Neural progenitor cell (in vitro differentiated cells): ENCODE results near the gene KLHL28. TPM values are rescaled to one million over a fixed set of nuclear protein-coding genes. Genes with fewer than 3 reads are reported as not detected.

Experiments used
- DNase-seq: peaks from one replicate; pipeline ENCODE4 v3.0.0-alpha.2; 2016; ENCODE audit warnings: low spot score
- H2AFZ ChIP-seq: fragments of 200-600 bp; sonication (generic); replicated peaks from 2 replicates; pipeline ENCODE4 v1.6.1; 2016; ENCODE audit warnings: antibody characterized with exemption
- H3F3A ChIP-seq: fragments of 200-600 bp; sonication (generic); 2 replicates; pipeline ENCODE4 v1.6.1; 2016; ENCODE audit warnings: antibody characterized with exemption, low read depth
- H3K27ac ChIP-seq: fragments of 200-600 bp; sonication (generic); 2 replicates; pipeline ENCODE4 v1.5.1; 2016; ENCODE audit warnings: mild to moderate bottlenecking
- H3K27me3 ChIP-seq: fragments of 200-600 bp; sonication (generic); 2 replicates; pipeline ENCODE4 v1.6.1; 2016; ENCODE audit warnings: mild to moderate bottlenecking, moderate library complexity
- H3K36me3 ChIP-seq: fragments of 200-600 bp; sonication (generic); 2 replicates; pipeline ENCODE4 v1.5.1; 2016
- H3K4me1 ChIP-seq: fragments of 200-600 bp; sonication (generic); 2 replicates; pipeline ENCODE4 v1.6.1; 2016; ENCODE audit warnings: mixed run types
- H3K4me2 ChIP-seq: fragments of 200-600 bp; sonication (generic); 2 replicates; pipeline ENCODE4 v1.6.1; 2016
- H3K4me3 ChIP-seq: fragments of 200-600 bp; sonication (generic); 2 replicates; pipeline ENCODE4 v1.5.1; 2016
- H3K79me2 ChIP-seq: fragments of 200-600 bp; sonication (generic); 2 replicates; pipeline ENCODE4 v1.6.1; 2016; ENCODE audit warnings: low read depth
- H3K9ac ChIP-seq: fragments of 200-600 bp; sonication (generic); 2 replicates; pipeline ENCODE4 v1.6.1; 2016
- H3K9me3 ChIP-seq: fragments of 200-600 bp; sonication (generic); 2 replicates; pipeline ENCODE4 v1.5.1; 2016; ENCODE audit warnings: low read depth
- H4K20me1 ChIP-seq: fragments of 200-600 bp; sonication (generic); 2 replicates; pipeline ENCODE4 v1.6.1; 2016; ENCODE audit warnings: low read depth
- H3K27ac Mint-ChIP-seq: 3 replicates; pipeline ENCODE4 v1.8.0; 2021; ENCODE audit warnings: mixed read lengths
- H3K27me3 Mint-ChIP-seq: 2 replicates; pipeline ENCODE4 v1.8.0; 2022; ENCODE audit warnings: low read depth, mild to moderate bottlenecking, inconsistent platforms, moderate library complexity, mixed read lengths; ENCODE audit not compliant: insufficient read depth
- H3K36me3 Mint-ChIP-seq: 3 replicates; pipeline ENCODE4 v1.8.0; 2021; ENCODE audit warnings: mixed read lengths
- H3K4me1 Mint-ChIP-seq: 3 replicates; pipeline ENCODE4 v1.8.0; 2021; ENCODE audit warnings: mixed read lengths
- H3K4me3 Mint-ChIP-seq: 3 replicates; pipeline ENCODE4 v1.8.0; 2021; ENCODE audit warnings: mild to moderate bottlenecking, moderate library complexity, mixed read lengths
- H3K9me3 Mint-ChIP-seq: 3 replicates; pipeline ENCODE4 v1.8.0; 2020; ENCODE audit warnings: mixed read lengths
- EZH2 ChIP-seq: fragments of 200-600 bp; sonication (generic); IDR thresholded peaks from 2 replicates; pipeline ENCODE4 v1.6.1; 2017; ENCODE audit warnings: antibody characterized with exemption, mild to moderate bottlenecking, moderate library complexity
- EZH2phosphoT487 ChIP-seq: fragments of 200-600 bp; sonication (generic); IDR thresholded peaks from 2 replicates; pipeline ENCODE4 v1.6.1; 2017; ENCODE audit warnings: antibody characterized with exemption
- total RNA-seq: library from RNA; depleted of rRNA; stranded (reverse); fragments of >200 nt; gene quantifications from 2 replicates; pipeline ENCODE4 v1.2.3, GENCODE V29; 2015; ENCODE audit warnings: low replicate concordance
- TF ChIP-seq, protein P1 (sequence below): fragments of 200-600 bp; sonication (generic); IDR thresholded peaks from 2 replicates; pipeline ENCODE4 v1.5.1; 2017; ENCODE audit warnings: antibody characterized with exemption, mild to moderate bottlenecking

Gene KLHL28
- total RNA-seq, 1 donor from 2014 or later: 21.8 TPM

DNA sequence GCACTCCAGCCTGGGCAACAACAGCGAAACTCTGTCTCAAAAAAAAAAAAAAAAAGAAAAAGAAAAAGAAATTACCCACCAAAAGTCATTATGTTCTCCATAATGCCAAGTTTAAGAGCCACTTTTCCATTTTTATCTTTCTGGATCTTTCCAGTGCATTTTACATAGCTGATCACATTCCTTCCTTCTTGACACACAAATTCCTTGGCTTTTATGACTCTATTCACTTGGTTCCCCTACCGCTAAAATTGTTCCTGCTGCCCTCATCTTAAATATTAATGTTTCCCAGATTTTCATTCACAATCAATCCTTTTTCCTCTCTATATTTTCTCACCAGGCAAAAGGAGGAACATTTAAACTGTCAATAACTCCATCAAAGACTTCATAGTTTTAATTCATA, 20.2 kb downstream of the KLHL28 start:
- H4K20me1 ChIP-seq: no peaks in the 10 kb centered on the region
- H3K27me3 ChIP-seq: no peaks in the 10 kb centered on the region
- no peak overlapping the region for H3K27ac ChIP-seq
- no peak overlapping the region for H3K4me3 ChIP-seq
- Mint-ChIP-seq H3K27me3 (no peaks in the 10 kb centered on the region), H3K27ac (no peak overlapping the region), H3K4me1 (no peaks in the 10 kb centered on the region), H3K4me3 (no peak overlapping the region), H3K9me3 (peaks cover 15% of the 10 kb centered on the region), H3K36me3 (peaks cover 52% of the 10 kb centered on the region)
- no peak overlapping the region for H3K4me2 ChIP-seq
- peaks cover 4% of the 10 kb centered on the region for H3K36me3 ChIP-seq
- H2AFZ ChIP-seq: no peak overlapping the region
- no peaks in the 10 kb centered on the region for H3K79me2 ChIP-seq
- DNase-seq: no peak
- H3K4me1 ChIP-seq: no peaks in the 10 kb centered on the region
- no peaks in the 10 kb centered on the region for H3F3A ChIP-seq
- H3K9ac ChIP-seq: no peak overlapping the region
- no peaks in the 10 kb centered on the region for H3K9me3 ChIP-seq
- TF ChIP-seq EZH2 (no peak), EZH2phosphoT487 (no peak)
- TF ChIP-seq, protein P1, sequence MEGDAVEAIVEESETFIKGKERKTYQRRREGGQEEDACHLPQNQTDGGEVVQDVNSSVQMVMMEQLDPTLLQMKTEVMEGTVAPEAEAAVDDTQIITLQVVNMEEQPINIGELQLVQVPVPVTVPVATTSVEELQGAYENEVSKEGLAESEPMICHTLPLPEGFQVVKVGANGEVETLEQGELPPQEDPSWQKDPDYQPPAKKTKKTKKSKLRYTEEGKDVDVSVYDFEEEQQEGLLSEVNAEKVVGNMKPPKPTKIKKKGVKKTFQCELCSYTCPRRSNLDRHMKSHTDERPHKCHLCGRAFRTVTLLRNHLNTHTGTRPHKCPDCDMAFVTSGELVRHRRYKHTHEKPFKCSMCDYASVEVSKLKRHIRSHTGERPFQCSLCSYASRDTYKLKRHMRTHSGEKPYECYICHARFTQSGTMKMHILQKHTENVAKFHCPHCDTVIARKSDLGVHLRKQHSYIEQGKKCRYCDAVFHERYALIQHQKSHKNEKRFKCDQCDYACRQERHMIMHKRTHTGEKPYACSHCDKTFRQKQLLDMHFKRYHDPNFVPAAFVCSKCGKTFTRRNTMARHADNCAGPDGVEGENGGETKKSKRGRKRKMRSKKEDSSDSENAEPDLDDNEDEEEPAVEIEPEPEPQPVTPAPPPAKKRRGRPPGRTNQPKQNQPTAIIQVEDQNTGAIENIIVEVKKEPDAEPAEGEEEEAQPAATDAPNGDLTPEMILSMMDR: no peak

DNA sequence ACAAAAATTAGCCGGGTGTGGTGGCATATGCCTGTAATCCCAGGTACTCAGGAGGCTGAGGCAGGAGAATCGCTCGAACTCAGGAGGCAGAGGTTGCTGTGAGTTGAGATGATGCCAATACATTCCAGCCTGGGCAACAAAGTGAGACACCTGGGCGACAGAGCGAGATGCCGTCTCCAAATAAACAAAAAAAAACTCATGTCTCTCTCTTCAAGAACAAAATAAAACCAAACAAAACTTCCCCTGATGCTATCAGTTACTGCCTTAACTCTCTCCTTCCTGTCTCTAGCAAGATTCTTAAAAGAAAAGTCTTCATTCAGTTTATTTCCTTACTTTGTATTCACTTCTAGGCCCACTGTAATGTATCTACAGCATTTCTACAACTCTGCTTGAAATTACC, 20.8 kb downstream of the KLHL28 start:
- Histone ChIP-seq H4K20me1 (no peaks in the 10 kb centered on the region), H3K27ac (no peak overlapping the region), H3K4me1 (no peaks in the 10 kb centered on the region), H3K36me3 (peaks cover 4% of the 10 kb centered on the region), H3K4me3 (no peak overlapping the region), H3K4me2 (no peak overlapping the region), H3K9me3 (no peaks in the 10 kb centered on the region), H2AFZ (no peak overlapping the region), H3K79me2 (no peaks in the 10 kb centered on the region), H3K27me3 (no peaks in the 10 kb centered on the region), H3K9ac (no peak overlapping the region), H3F3A (no peaks in the 10 kb centered on the region)
- Mint-ChIP-seq H3K4me1 (no peaks in the 10 kb centered on the region), H3K4me3 (no peak overlapping the region), H3K27ac (no peak overlapping the region), H3K36me3 (peaks cover 58% of the 10 kb centered on the region), H3K27me3 (no peaks in the 10 kb centered on the region), H3K9me3 (peaks cover 15% of the 10 kb centered on the region)
- DNase-seq: no peak
- TF ChIP-seq, protein P1: no peak
- TF ChIP-seq EZH2phosphoT487 (no peak), EZH2 (no peak)

- Mint-ChIP-seq H3K9me3 (peaks cover 15% of the 10 kb centered on the region), H3K36me3 (peaks cover 52% of the 10 kb centered on the region), H3K27me3 (no peaks in the 10 kb centered on the region), H3K27ac (no peak overlapping the region), H3K4me1 (no peaks in the 10 kb centered on the region), H3K4me3 (no peak overlapping the region)
- H3K79me2 ChIP-seq: no peaks in the 10 kb centered on the region
- no peaks in the 10 kb centered on the region for H4K20me1 ChIP-seq
- no peak for DNase-seq
- TF ChIP-seq, protein P1: no peak
- TF ChIP-seq EZH2phosphoT487 (no peak), EZH2 (no peak)
- no peak overlapping the region for H3K9ac ChIP-seq
- no peak overlapping the region for H3K27ac ChIP-seq
- H3K9me3 ChIP-seq: no peaks in the 10 kb centered on the region
- H3K4me3 ChIP-seq: no peak overlapping the region
- H3F3A ChIP-seq: no peaks in the 10 kb centered on the region
- no peak overlapping the region for H2AFZ ChIP-seq
- H3K36me3 ChIP-seq: peaks cover 4% of the 10 kb centered on the region
- H3K4me2 ChIP-seq: no peak overlapping the region
- no peaks in the 10 kb centered on the region for H3K4me1 ChIP-seq
- no peaks in the 10 kb centered on the region for H3K27me3 ChIP-seq
These were observed 21.5 kb downstream of the KLHL28 start for GRCh38 chr14:44940211-44940610.
